22Rv1 (cell line): ENCODE data around the gene MEF2D.

Source experiments
- H3K27ac ChIP-seq: fragments of 450-650 bp; 2 replicates; pipeline ENCODE4 v1.5.1; 2017
- CTCF ChIP-seq: fragments of 450-650 bp; IDR thresholded peaks from 2 replicates; pipeline ENCODE4 v1.5.1; 2017; ENCODE audit warnings: mild to moderate bottlenecking
- ZFX ChIP-seq: fragments of 450-650 bp; IDR thresholded peaks from 2 replicates; pipeline ENCODE4 v1.6.1; 2017; ENCODE audit warnings: antibody characterized with exemption, borderline replicate concordance

MEF2D gene

GRCh38 chr1:156500543-156500792, at the start of gene MEF2D:
TSS of gene MEF2D (minus strand) at chr1:156500775. CDS start at chr1:156483292, 17,483 bp downstream.
- TF ChIP-seq ZFX (no peak), CTCF (no peak)
- H3K27ac ChIP-seq = peak within 1 kb of the TSS; percentile 93

DNA sequence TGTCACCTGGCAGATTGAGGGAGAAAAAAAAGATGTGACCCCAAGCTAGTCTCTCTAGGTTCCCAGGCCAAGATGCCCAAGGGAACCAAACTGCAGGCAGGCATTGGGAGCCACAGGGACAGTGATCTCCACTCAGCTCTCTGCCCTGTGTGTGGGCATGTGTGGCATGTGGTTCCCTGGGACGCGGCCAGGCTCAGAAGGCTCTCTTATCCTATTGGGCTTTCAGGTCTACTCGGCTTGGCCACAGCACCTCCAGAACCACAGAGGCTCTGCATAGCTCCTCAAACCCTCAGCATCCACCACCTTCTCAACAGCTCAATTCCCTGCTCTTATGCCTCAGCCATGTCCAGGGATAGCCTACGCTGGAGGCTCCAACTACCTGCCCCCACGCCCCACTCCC, 49.8 kb upstream of the MEF2D start:
- no peak for TF ChIP-seq ZFX
- H3K27ac ChIP-seq = no peak overlapping the region

GRCh38 chr1:156549831-156550230, 49.3 kb upstream of the MEF2D start:
- no peak overlapping the region for H3K27ac ChIP-seq
- no peak for TF ChIP-seq ZFX
- no peak for TF ChIP-seq CTCF

DNA sequence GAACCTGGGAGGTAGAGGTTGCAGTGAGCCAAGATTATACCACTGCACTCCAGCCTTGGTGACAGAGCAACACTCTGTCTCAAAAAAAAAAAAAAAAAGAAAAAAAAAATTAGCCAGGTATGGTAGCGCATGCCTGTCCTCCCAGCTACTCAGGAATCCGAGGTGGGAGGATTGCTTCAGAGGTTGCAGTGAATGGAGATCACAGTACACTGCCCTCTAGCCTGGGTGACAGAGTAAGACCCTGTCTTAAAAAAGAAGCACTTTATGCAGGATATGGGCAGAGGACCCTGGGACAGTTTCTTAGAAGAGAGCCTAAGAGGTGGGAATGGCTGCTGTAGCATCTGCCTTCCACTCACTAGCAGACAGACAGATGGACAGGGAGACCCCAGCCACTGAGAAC, 48.8 kb upstream of the MEF2D start:
- H3K27ac ChIP-seq = no peak overlapping the region

DNA sequence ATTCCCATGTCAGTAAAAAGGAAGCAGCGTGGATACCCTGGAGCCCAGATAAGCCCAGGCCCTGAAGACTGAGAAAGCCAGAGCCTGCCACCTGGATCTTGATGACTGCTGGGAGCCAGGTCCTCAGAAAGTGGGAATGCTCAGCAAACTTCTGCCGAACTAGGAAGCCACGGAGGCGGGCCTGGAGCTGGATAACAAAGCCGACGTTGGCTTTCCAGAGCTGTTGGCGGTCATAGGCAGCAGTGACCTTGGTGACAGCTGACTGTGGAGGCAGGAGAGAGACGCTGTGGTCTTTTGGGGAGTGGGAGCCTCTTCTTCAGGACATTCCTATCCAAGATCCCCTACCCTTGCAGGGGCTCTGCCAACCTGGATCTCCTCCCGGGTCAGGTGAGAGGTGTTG, 47.4 kb upstream of the MEF2D start:
- no peak overlapping the region for H3K27ac ChIP-seq
- TF ChIP-seq ZFX (no peak), CTCF (no peak)

More for the DNA sequence above, 48.8 kb upstream of the MEF2D start:
- TF ChIP-seq ZFX (no peak), CTCF (no peak)

DNA sequence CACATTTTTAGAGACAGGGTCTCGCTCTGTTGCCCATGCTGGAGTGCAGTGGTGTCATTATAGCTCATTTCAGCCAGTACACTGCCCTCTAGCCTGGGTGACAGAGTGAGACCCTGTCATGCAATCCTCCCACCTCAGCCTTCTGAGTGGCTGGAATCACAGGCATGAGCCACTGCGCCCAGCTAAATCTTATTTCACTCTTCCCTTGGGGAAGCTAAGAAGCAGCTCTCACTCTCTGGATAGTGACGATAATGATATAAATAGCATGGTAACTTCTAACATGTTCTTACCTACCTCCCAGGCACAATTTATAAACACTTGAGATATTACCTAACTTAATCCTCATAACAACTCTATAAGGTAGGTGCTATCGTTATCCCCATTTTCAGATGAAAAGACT, 46.9 kb upstream of the MEF2D start:
- TF ChIP-seq CTCF (no peak), ZFX (no peak)
- H3K27ac ChIP-seq = no peak overlapping the region

GRCh38 chr1:156546267-156546666, 45.7 kb upstream of the MEF2D start:
- TF ChIP-seq ZFX (no peak), CTCF (no peak)
- no peak overlapping the region for H3K27ac ChIP-seq

DNA sequence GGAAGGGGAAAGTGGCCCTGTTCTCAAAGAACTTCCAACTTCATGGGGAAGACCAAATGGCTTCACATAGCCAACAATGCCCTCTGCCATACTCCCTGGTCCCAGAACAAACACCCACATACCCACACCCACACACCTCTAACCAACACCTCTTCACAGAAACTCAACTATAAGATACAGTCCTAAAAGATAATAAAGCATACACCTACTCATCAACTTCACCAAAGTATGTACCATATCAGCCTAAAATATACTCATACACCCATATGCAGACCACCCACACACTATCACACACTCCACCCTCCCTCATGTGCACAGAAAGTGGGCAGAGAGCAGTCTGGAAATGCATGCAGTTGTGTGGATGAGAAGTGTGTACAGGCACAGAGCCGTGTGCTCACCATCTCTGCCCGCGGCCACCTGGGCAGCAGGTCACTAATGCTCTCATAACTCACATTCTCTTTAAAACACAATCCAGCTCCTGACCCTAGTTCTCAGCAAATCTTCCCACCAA, 44.1 kb upstream of the MEF2D start:
- H3K27ac ChIP-seq = no peak overlapping the region
- TF ChIP-seq ZFX = no peak
- no peak for TF ChIP-seq CTCF
